OCI-LY1 (cell line): Measurements from ENCODE around the gene SLC22A23.

Source experiments
- EZH2 ChIP-seq: fragments of 200-600 bp; sonication (generic), shearing (Covaris generic); IDR thresholded peaks from 2 replicates; pipeline ENCODE4 v1.8.0; 2017; ENCODE audit warnings: borderline replicate concordance, mixed run types, mild to moderate bottlenecking, antibody characterized with exemption, low read length, moderate library complexity, mixed read lengths
- TF ChIP-seq, protein P1 (sequence below): fragments of 200-600 bp; sonication (generic), shearing (Covaris generic); IDR thresholded peaks from 2 replicates; pipeline ENCODE4 v1.5.1; 2017; ENCODE audit warnings: mild to moderate bottlenecking, antibody characterized with exemption, low read length, moderate library complexity, mixed read lengths

DNA sequence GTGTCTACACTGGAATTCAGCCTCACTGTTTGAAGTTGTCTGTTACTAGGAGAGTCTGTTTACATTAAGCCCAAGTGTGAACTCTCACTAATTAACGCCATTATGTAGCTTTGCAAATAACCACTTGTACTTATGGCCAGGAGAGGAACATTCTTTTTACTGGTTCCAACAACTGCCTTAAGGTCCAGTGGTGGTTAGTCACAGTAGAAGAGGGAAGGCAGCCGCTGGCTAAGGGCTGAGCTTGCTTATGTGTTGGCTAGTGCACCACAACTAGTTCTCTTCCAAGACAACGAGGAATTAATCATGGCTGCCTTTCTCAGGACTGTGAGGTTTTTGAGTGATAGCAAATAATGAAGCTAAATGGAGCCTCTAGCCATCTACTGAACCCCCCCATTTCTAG, 14.9 kb upstream of the SLC22A23 start:
- TF ChIP-seq, protein P1, sequence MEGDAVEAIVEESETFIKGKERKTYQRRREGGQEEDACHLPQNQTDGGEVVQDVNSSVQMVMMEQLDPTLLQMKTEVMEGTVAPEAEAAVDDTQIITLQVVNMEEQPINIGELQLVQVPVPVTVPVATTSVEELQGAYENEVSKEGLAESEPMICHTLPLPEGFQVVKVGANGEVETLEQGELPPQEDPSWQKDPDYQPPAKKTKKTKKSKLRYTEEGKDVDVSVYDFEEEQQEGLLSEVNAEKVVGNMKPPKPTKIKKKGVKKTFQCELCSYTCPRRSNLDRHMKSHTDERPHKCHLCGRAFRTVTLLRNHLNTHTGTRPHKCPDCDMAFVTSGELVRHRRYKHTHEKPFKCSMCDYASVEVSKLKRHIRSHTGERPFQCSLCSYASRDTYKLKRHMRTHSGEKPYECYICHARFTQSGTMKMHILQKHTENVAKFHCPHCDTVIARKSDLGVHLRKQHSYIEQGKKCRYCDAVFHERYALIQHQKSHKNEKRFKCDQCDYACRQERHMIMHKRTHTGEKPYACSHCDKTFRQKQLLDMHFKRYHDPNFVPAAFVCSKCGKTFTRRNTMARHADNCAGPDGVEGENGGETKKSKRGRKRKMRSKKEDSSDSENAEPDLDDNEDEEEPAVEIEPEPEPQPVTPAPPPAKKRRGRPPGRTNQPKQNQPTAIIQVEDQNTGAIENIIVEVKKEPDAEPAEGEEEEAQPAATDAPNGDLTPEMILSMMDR = no peak
- no peak for TF ChIP-seq EZH2
